ENCODE results near the gene CCDC92.

CCDC92 gene

GRCh38 chr12:123973552-123974341 is 1.1 kb upstream of the CCDC92 start:
- peak; percentile 21 for DNase-seq

- peak; percentile 22 for DNase-seq
These were observed 718 bp downstream of the CCDC92 start for GRCh38 chr12:123971770-123972456.

GRCh38 chr12:123971449-123971769 is 1.2 kb downstream of the CCDC92 start:
- DNase-seq = no peak

GRCh38 chr12:123967121-123967586 is 5.5 kb downstream of the CCDC92 start:
- DNase-seq = no peak

GRCh38 chr12:123966596-123966995 is 6.0 kb downstream of the CCDC92 start:
- no peak for DNase-seq

- DNase-seq = no peak
These were observed 7.2 kb downstream of the CCDC92 start for GRCh38 chr12:123965382-123965781.

- DNase-seq = no peak
These were observed 8.8 kb downstream of the CCDC92 start for GRCh38 chr12:123963821-123964220.

GRCh38 chr12:123962513-123962912 is 10.1 kb downstream of the CCDC92 start:
- no peak for DNase-seq

- DNase-seq = no peak
These were observed 10.9 kb downstream of the CCDC92 start for GRCh38 chr12:123961585-123962345.

- DNase-seq = no peak
These were observed 11.8 kb downstream of the CCDC92 start for GRCh38 chr12:123960856-123961255.

GRCh38 chr12:123960029-123960735 is 12.4 kb downstream of the CCDC92 start:
- no peak for DNase-seq

- DNase-seq = no peak
These were observed 13.8 kb downstream of the CCDC92 start for GRCh38 chr12:123958876-123959275.

GRCh38 chr12:123958462-123958861 is 14.2 kb downstream of the CCDC92 start:
- no peak for DNase-seq

GRCh38 chr12:123957196-123957595 is 15.4 kb downstream of the CCDC92 start:
- no peak for DNase-seq

- no peak for DNase-seq
These were observed 16.4 kb downstream of the CCDC92 start for GRCh38 chr12:123956249-123956648.

- no peak for DNase-seq
These were observed 17.8 kb downstream of the CCDC92 start for GRCh38 chr12:123954647-123955350.

- no peak for DNase-seq
These were observed 20.6 kb downstream of the CCDC92 start for GRCh38 chr12:123952037-123952436.

GRCh38 chr12:123951467-123951866 is 21.2 kb downstream of the CCDC92 start:
- no peak for DNase-seq

- DNase-seq = no peak
These were observed 21.9 kb downstream of the CCDC92 start for GRCh38 chr12:123950476-123951349.

GRCh38 chr12:123949770-123950165 is 22.9 kb downstream of the CCDC92 start:
- no peak for DNase-seq
